ACHN (cell line): ENCODE data around the gene SYCE3.
A peak's percentile ranks its signal among the peaks of the same experiment; 100 is the strongest.

Source experiments
- DNase-seq: peaks from one replicate; pipeline ENCODE4 v3.0.0-alpha.2; 2015
- in situ Hi-C: cut with HindIII; loops from 2 replicates; pipeline ENCODE4 v1.10.0; 2017; ENCODE audit warnings: low sequenced_read_pairs, low pct_ligation_motif_present, low pct_unique_long_range_greater_than_20kb

The SYCE3 gene

GRCh38 chr22:50516068-50516467 lies 46.7 kb downstream of the SYCE3 start:
- in situ Hi-C loops: no loop called here
- DNase-seq: no peak

GRCh38 chr22:50513175-50513574 lies 49.5 kb downstream of the SYCE3 start:
- DNase-seq: no peak
- in situ Hi-C loops: no loop called here

DNA sequence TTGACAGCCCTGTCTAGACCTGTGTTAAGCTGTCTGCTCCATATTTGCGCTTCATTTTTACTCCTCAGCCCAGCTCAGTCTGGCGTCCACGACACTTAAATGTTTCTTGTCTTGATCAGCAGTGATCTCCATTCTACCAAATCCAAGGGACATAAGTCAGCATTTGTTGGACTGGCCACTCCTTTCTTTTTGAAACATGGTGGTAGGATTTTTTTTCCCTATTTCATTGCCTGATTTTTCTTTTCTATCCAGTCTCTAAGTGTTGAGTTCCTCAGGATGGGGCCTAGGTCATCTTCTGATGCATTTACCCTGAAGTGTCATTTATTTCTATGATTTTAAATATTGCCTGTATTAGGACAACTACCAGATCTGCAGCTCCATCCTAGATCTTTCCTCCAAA lies 53.8 kb downstream of the SYCE3 start:
- no peak for DNase-seq
- in situ Hi-C loops: no loop called here

DNA sequence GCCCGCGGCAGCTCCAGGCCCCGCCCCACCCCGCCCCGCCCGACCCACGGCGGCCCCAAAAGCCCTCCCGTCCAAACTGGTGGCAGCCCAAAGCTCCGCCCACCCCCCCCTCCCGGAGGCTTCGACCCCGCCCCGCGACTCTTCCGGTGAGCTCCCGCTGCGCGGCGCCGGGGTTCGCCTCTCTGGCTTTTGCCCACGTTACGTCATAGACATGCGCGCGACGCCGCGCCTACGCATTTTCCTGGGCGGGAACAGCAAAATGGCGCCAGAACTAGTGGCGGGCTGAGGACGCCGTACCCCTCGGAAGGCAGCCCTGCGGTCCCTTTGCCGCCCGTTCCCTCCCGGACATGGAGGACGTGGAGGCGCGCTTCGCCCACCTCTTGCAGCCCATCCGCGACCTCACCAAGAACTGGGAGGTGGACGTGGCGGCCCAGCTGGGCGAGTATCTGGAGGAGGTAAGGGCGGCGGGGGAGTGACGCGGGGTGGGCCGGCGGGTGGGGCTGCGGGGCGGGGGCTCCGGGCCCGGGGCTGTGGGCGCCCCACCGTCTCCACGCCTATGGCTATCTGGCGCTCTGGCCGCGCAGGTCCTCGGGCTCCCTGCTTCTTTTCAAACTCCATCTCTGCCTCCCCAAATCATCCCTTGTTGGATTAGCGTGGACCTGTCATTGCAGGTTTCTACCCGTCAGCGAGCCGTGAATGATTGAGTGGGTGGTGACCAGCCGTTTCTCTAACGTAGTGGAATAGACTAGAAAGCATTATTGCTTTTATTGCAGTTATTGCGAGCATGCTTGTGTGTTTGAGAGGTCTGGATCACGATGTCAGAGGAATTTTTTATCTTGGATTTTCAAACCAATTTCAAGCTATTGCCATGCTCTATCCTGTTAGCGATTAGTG lies 54.5 kb downstream of the SYCE3 start, which contains the start of gene NCAPH2:
NCAPH2 (plus strand) TSS at position 234 of the 894 bp plus-strand sequence; CDS start at position 348, 114 bp downstream.
- in situ Hi-C loops: no loop called here
- DNase-seq: peak; percentile 93

DNA sequence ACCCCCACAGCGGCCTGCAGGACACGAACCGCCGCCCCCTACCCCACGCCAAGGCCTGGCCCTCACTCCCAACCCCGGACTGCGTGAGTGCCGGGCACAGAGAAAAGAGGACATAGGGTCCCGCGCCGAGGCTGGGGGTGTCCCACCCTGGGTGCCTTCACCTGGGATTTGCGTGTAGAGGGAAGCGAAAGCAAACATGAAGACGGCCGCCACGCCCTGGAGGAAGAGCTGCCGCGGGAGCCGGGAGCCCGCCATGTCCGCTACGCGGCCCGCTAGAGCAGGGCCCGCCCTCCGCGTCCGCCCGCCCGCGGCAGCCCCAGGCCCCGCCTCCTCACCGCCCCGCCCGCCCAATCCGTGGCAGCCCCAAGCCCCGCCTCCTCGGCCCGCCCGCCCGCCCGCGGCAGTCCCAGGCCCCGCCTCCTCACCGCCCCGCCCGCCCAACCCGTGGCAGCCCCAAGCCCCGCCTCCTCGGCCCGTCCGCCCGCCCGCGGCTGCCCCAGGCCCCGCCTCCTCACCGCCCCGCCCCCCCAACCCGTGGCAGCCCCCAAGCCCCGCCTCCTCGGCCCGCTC lies 55.2 kb downstream of the SYCE3 start, which contains the start of gene LMF2:
LMF2 (minus strand) TSS at position 282 of the 570 bp plus-strand sequence; CDS start at position 255, 27 bp downstream.
- in situ Hi-C loops: no loop called here
- DNase-seq: peak; percentile 69

GRCh38 chr22:50506611-50507420 lies 55.9 kb downstream of the SYCE3 start:
- DNase-seq: no peak
- in situ Hi-C loops: no loop called here

DNA sequence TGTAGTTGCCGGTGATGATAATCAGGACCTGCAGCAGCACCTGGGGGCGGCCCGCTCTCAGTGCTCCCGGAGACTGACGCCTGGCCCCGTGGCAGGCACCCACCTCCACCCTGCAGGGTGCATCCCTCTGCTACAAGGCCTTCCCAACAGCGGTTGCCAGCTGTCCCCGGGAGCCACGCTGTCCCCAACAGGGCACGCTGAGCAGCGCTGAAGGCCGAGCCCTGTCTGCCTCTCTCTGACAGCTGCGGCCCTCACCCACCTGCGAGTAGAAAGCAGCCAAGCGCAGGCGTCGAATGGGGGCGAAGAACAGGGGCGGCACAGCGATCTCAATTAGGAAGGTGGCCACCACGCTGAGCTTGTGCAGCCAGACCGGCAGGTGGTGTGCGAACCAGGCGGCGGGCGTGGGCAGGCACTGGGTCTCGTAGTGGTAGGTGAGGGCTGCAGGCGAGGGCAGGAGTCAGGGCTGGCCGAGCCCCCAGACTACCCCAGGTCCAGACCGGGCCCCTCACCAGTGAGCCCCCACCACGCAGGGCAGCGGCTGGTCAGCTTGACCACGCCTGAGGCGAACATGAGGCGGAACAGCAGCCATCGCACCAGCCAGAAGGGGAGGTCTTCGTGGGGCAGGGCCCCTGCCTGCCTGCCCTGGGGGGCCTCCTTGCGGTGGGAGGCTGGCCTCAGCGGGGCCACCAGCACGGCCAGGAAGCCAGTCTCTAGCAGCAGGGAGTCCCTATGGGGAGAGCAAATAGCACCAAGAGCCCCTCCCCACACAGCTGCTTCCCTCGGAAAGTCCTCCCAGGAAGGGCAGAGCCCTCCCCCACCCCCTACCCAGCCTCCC lies 56.7 kb downstream of the SYCE3 start:
- DNase-seq: no peak
- in situ Hi-C loops: no loop called here

GRCh38 chr22:50505276-50505775 lies 57.4 kb downstream of the SYCE3 start:
- in situ Hi-C loops: no loop called here

GRCh38 chr22:50504369-50505211 lies 58.1 kb downstream of the SYCE3 start:
- in situ Hi-C loops: no loop called here
- DNase-seq: no peak

More at GRCh38 chr22:50505276-50505775, 57.4 kb downstream of the SYCE3 start:
- DNase-seq: no peak

DNA sequence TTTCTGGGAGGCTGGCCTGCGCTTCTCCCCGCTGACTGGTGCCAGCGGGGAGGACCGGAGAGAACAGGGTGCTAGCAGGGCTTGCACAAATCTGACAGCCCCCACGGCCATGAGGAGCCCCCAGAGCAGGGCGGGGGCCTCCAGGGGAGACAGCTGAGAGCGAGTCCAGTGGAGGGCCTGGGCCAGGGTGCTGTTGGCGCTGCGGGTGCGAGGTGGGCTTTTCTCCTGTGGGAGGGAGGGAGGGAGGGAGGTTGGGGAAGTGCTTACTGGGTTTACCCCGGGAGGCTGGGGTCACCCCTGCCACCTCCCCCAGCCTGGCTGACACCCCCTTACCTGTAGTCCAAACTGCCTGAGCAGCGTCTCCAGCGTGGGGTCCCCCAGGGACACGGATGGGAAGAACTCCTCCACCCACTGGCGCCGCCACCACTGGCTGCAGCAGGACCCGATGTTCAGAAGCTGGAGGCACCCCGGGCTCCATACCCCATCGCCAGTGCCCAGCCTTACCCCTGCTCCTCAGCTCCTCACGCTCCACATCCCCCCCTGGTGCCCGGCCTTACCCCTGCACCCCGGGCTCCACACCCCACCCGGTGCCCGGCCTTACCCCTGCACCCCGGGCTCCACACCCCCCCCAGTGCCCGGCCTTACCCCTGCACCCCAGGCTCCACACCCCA lies 59.1 kb downstream of the SYCE3 start:
- in situ Hi-C loops: no loop called here
- no peak for DNase-seq

- in situ Hi-C loops: no loop called here
- no peak for DNase-seq
Measured at GRCh38 chr22:50502628-50503474, 59.9 kb downstream of the SYCE3 start.

GRCh38 chr22:50502096-50502495 lies 60.6 kb downstream of the SYCE3 start:
- DNase-seq: no peak
- in situ Hi-C loops: no loop called here
